HUES48 (cell line): Measurements from ENCODE around the gene CYCS.
"Not testable (repeated sequence)": the region's sequence is repeated elsewhere in the genome, so short reads cannot be mapped to it uniquely, and the experiment has no call there.

Experiments
- H3K27ac ChIP-seq: one replicate; pipeline ENCODE4 v1.7.0; 2013; ENCODE audit warnings: low read depth, low read length, inconsistent platforms
- H3K27me3 ChIP-seq: 2 replicates; pipeline ENCODE4 v1.6.1; 2013; ENCODE audit warnings: mild to moderate bottlenecking, low read length; ENCODE audit not compliant: control insufficient read depth, insufficient read depth
- H3K36me3 ChIP-seq: 2 replicates; pipeline ENCODE4 v1.6.1; 2013; ENCODE audit warnings: low read length; ENCODE audit not compliant: control insufficient read depth, insufficient read depth
- H3K4me1 ChIP-seq: 2 replicates; pipeline ENCODE4 v1.6.1; 2013; ENCODE audit warnings: mild to moderate bottlenecking, low read length; ENCODE audit not compliant: control insufficient read depth, insufficient read depth
- H3K4me3 ChIP-seq: 2 replicates; pipeline ENCODE4 v1.5.1; 2013; ENCODE audit warnings: mild to moderate bottlenecking, low read depth, low read length
- H3K9ac ChIP-seq: 2 replicates; pipeline ENCODE4 v1.6.1; 2013; ENCODE audit warnings: mild to moderate bottlenecking, low read depth, low read length, moderate library complexity
- H3K9me3 ChIP-seq: 2 replicates; pipeline ENCODE4 v1.6.1; 2013; ENCODE audit warnings: low read length; ENCODE audit not compliant: control insufficient read depth, insufficient read depth

Gene CYCS

GRCh38 chr7:25118048-25118753 is 6.9 kb downstream of the CYCS start:
- Histone ChIP-seq H3K36me3 (peaks cover 47% of the 10 kb centered on the region), H3K27ac (no peak overlapping the region), H3K4me3 (no peak overlapping the region)

GRCh38 chr7:25117226-25118047 is 7.6 kb downstream of the CYCS start:
- Histone ChIP-seq H3K4me3 (no peak overlapping the region), H3K9ac (no peak overlapping the region), H3K9me3 (no peaks in the 10 kb centered on the region), H3K27me3 (no peaks in the 10 kb centered on the region), H3K27ac (no peak overlapping the region), H3K4me1 (no peaks in the 10 kb centered on the region), H3K36me3 (peaks cover 39% of the 10 kb centered on the region)

More at GRCh38 chr7:25118048-25118753, 6.9 kb downstream of the CYCS start:
- no peaks in the 10 kb centered on the region for H3K9me3 ChIP-seq
- no peaks in the 10 kb centered on the region for H3K27me3 ChIP-seq
- H3K9ac ChIP-seq = no peak overlapping the region
- H3K4me1 ChIP-seq = no peaks in the 10 kb centered on the region

- no peak overlapping the region for H3K4me3 ChIP-seq
- H3K9ac ChIP-seq = no peak overlapping the region
- no peaks in the 10 kb centered on the region for H3K9me3 ChIP-seq
- H3K36me3 ChIP-seq = peaks cover 31% of the 10 kb centered on the region
- H3K27ac ChIP-seq = no peak overlapping the region
- H3K27me3 ChIP-seq = no peaks in the 10 kb centered on the region
- H3K4me1 ChIP-seq = no peaks in the 10 kb centered on the region
These were observed 8.4 kb downstream of the CYCS start for GRCh38 chr7:25116621-25117020.

GRCh38 chr7:25110514-25110913 is 14.5 kb downstream of the CYCS start:
- H3K9me3 ChIP-seq, H3K4me3 ChIP-seq, H3K36me3 ChIP-seq, H3K27ac ChIP-seq, H3K9ac ChIP-seq, H3K4me1 ChIP-seq, H3K27me3 ChIP-seq: not testable (repeated sequence)

- Histone ChIP-seq H3K4me3 (no peak overlapping the region), H3K4me1 (no peaks in the 10 kb centered on the region), H3K9me3 (no peaks in the 10 kb centered on the region), H3K36me3 (no peaks in the 10 kb centered on the region), H3K27ac (no peak overlapping the region), H3K9ac (no peak overlapping the region), H3K27me3 (no peaks in the 10 kb centered on the region)
These were observed 15.8 kb downstream of the CYCS start for GRCh38 chr7:25109276-25109675.

- Histone ChIP-seq H3K4me3 (no peak overlapping the region), H3K9ac (no peak overlapping the region), H3K27me3 (no peaks in the 10 kb centered on the region), H3K4me1 (no peaks in the 10 kb centered on the region), H3K27ac (no peak overlapping the region), H3K9me3 (no peaks in the 10 kb centered on the region), H3K36me3 (no peaks in the 10 kb centered on the region)
These were observed 19.1 kb downstream of the CYCS start for GRCh38 chr7:25105911-25106310.

- H3K27ac ChIP-seq = no peak overlapping the region
- no peaks in the 10 kb centered on the region for H3K36me3 ChIP-seq
These were observed 21.3 kb downstream of the CYCS start for GRCh38 chr7:25103773-25104172.

GRCh38 chr7:25101817-25102216 is 23.2 kb downstream of the CYCS start:
- Histone ChIP-seq H3K4me3 (no peak overlapping the region), H3K9ac (no peak overlapping the region), H3K4me1 (no peaks in the 10 kb centered on the region), H3K9me3 (no peaks in the 10 kb centered on the region), H3K36me3 (no peaks in the 10 kb centered on the region), H3K27ac (no peak overlapping the region), H3K27me3 (no peaks in the 10 kb centered on the region)

More at GRCh38 chr7:25103773-25104172, 21.3 kb downstream of the CYCS start:
- H3K4me1 ChIP-seq = no peaks in the 10 kb centered on the region
- no peak overlapping the region for H3K4me3 ChIP-seq
- H3K27me3 ChIP-seq = no peaks in the 10 kb centered on the region
- no peaks in the 10 kb centered on the region for H3K9me3 ChIP-seq
- H3K9ac ChIP-seq = no peak overlapping the region

- Histone ChIP-seq H3K36me3 (no peaks in the 10 kb centered on the region), H3K4me1 (no peaks in the 10 kb centered on the region), H3K4me3 (no peak overlapping the region), H3K27ac (no peak overlapping the region), H3K27me3 (no peaks in the 10 kb centered on the region), H3K9ac (no peak overlapping the region), H3K9me3 (no peaks in the 10 kb centered on the region)
These were observed 26.7 kb downstream of the CYCS start for GRCh38 chr7:25098096-25099046.

- H3K4me3 ChIP-seq = no peak overlapping the region
- no peaks in the 10 kb centered on the region for H3K9me3 ChIP-seq
- no peak overlapping the region for H3K9ac ChIP-seq
- H3K27me3 ChIP-seq = no peaks in the 10 kb centered on the region
- no peak overlapping the region for H3K27ac ChIP-seq
- no peaks in the 10 kb centered on the region for H3K36me3 ChIP-seq
- no peaks in the 10 kb centered on the region for H3K4me1 ChIP-seq
These were observed 29.3 kb downstream of the CYCS start for GRCh38 chr7:25095516-25096345.
